Measurements from ENCODE around the gene NUP62. TPM values are rescaled to one million over a fixed set of nuclear protein-coding genes. Genes with fewer than 3 reads are reported as not detected.
A peak's percentile ranks its signal among the peaks of the same experiment; 100 is the strongest.

Gene NUP62
- total and polyA plus RNA-seq, 10 donors: 17.3 to 60.9 (median 46.1) TPM

DNA sequence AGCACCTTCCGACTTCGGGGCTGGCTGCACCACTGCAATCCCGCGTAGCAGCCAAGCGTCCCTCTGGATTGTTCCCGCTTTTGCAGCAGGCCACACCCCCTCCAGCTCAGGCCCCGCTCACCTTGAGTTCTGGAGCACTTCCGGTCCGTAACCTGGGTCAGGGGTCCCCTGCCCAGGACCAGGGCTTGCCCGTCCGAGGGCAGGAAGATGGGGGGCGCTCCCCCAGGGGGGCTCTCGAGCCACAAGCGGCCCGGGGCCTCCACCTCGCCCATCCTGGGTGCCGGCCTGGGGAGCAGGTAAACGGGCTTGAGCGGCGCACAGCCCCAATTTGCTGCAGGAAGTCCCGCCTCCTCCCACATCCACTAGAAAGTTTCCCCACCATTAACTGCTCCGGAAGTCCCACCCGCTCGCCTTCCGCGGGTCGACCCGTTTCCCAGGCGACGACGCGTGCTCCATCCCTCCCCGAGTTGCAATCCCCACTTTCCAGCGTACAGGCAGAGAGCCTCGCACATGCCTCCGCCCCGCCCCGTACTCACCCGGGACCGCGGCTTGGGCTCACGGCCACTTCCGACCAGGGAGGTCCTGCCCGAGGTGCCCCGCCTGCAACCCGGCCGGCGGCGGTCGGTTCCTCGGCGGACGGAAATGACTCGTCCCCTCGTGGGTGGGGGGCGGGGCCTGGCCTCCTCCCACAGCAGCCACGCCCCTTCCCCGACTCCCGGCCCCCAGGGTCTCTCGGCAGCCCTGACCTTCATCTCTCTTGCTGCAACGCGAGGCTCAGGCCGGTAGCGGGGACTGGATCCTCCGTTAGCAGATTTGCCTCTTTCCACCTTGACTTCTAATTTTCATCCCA, 62.1 kb downstream of the NUP62 start, which contains the start of gene PNKP:
PNKP (minus strand) TSS at position 644 of the 850 bp plus-strand sequence; CDS start at position 272, 372 bp downstream.
- peak; percentile 95 to 98 (median 95) for TF ChIP-seq POLR2AphosphoS5 (IDR thresholded peaks at IDR 0.05)
- TF ChIP-seq POLR2A (IDR thresholded peaks at IDR 0.05): peak in 2 of 3 donors; percentile 11 to 68
- peak in 1 of 11 experiments; percentile 7 for TF ChIP-seq CTCF (IDR thresholded peaks at IDR 0.05 in 8 of 11, conservative IDR thresholded peaks at IDR 0.05 in 3 of 11)
- 0 to 1% (median 0%) methylated on average over 29 to 65 of the region's 65 CpGs for WGBS, 5 donors
- Histone ChIP-seq H3K27me3 (replicated peaks in 1 of 7) (no peaks in the 10 kb centered on the region), H3K9me3 (no peaks in the 10 kb centered on the region), H3K36me3 (peaks cover 4 to 49% (median 27%) of the 10 kb centered on the region in 6 donors), H3K4me1 (peaks cover 40 to 90% (median 70%) of the 10 kb centered on the region in 6 donors), H3K4me3 (peak within 1 kb of the TSS; percentile 69 to 93 (median 88)), H3K27ac (peak within 1 kb of the TSS; percentile 86 to 98 (median 95))
- DNase-seq: peak; percentile 97
- intact Hi-C loops (cut with DNase I; ENCODE audit: low total_unique reads): no loop called here

- no peaks in the 10 kb centered on the region for H3K27me3 ChIP-seq (replicated peaks in 1 of 7)
- WGBS, 5 donors: 83 to 93% (median 86%) methylated on average over 13 of the region's 13 CpGs
- peak overlapping the region in 4 of 8 donors; percentile 95 to 98 (median 96) for H3K27ac ChIP-seq
- H3K9me3 ChIP-seq: no peaks in the 10 kb centered on the region
- peaks cover 33 to 90% (median 66%) of the 10 kb centered on the region in 6 donors for H3K4me1 ChIP-seq
- intact Hi-C loops (cut with DNase I; ENCODE audit: low total_unique reads): no loop called here
- H3K36me3 ChIP-seq: peaks cover 4 to 55% (median 49%) of the 10 kb centered on the region in 6 donors
- DNase-seq: no peak
- no peak for TF ChIP-seq CTCF (IDR thresholded peaks at IDR 0.05 in 8 of 11, conservative IDR thresholded peaks at IDR 0.05 in 3 of 11)
- no peak for TF ChIP-seq POLR2A (IDR thresholded peaks at IDR 0.05)
- no peak for TF ChIP-seq POLR2AphosphoS5 (IDR thresholded peaks at IDR 0.05)
- H3K4me3 ChIP-seq: peak overlapping the region in 4 of 8 donors; percentile 4 to 93 (median 83)
Measured at GRCh38 chr19:49864890-49865289, 64.4 kb downstream of the NUP62 start.

DNA sequence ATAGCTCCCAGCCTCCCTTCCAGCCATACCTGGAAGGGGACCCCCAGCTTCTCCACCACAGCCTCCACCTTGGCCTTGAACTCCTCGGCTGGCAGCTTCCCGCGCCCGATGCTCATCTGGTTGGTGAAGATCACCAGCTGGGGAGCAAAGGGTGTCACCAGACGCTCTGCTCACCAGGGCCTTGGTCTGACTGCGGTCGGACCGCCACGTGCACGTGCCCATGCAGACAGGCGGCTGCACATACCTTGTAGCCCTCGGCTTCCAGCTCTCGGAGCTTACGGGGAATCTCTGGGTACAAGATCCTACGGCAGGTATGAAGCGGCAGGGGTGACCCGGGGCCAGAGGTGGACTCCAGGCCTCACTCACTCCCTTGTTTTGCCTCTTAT, 65.4 kb downstream of the NUP62 start:
- TF ChIP-seq POLR2AphosphoS5 (IDR thresholded peaks at IDR 0.05) (peak in 1 of 3 donors; percentile 31), POLR2A (IDR thresholded peaks at IDR 0.05) (no peak)
- H3K4me3 ChIP-seq: no peak overlapping the region
- H3K27ac ChIP-seq: no peak overlapping the region
- H3K4me1 ChIP-seq: peaks cover 29 to 90% (median 65%) of the 10 kb centered on the region in 6 donors
- WGBS, 5 donors: 78 to 96% (median 92%) methylated on average over 11 to 17 of the region's 17 CpGs
- DNase-seq: peak; percentile 77
- H3K9me3 ChIP-seq: no peaks in the 10 kb centered on the region
- no peaks in the 10 kb centered on the region for H3K27me3 ChIP-seq (replicated peaks in 1 of 7)
- H3K36me3 ChIP-seq: peaks cover 4 to 64% (median 57%) of the 10 kb centered on the region in 6 donors
- intact Hi-C loops (cut with DNase I; ENCODE audit: low total_unique reads): no loop called here

- TF ChIP-seq POLR2AphosphoS5 (IDR thresholded peaks at IDR 0.05) (no peak), POLR2A (IDR thresholded peaks at IDR 0.05) (no peak), CTCF (IDR thresholded peaks at IDR 0.05 in 8 of 11, conservative IDR thresholded peaks at IDR 0.05 in 3 of 11) (no peak)
- Histone ChIP-seq H3K4me3 (no peak overlapping the region), H3K27ac (peak overlapping the region in 1 of 8 donors; percentile 80), H3K27me3 (replicated peaks in 1 of 7) (no peaks in the 10 kb centered on the region), H3K36me3 (peaks cover 4 to 70% (median 62%) of the 10 kb centered on the region in 6 donors), H3K4me1 (peaks cover 23 to 90% (median 60%) of the 10 kb centered on the region in 6 donors), H3K9me3 (no peaks in the 10 kb centered on the region)
- DNase-seq: no peak
- intact Hi-C loops (cut with DNase I; ENCODE audit: low total_unique reads): no loop called here
- 90 to 96% (median 94%) methylated on average over 22 to 24 of the region's 24 CpGs for WGBS, 5 donors
Measured at GRCh38 chr19:49863254-49863934, 65.9 kb downstream of the NUP62 start.

Data from spleen (tissue), 11 donors.